Activated CD8-positive, alpha-beta memory T cell treated with anti-CD3 and anti-CD28 coated beads for 4 hours (primary cell): ENCODE results near the gene VENTX.
"Not testable (repeated sequence)": the region's sequence is repeated elsewhere in the genome, so short reads cannot be mapped to it uniquely, and the experiment has no call there.

Source experiments
- DNase-seq, 2 donors: peaks; one replicate each; pipeline ENCODE4 v3.0.0-alpha.2; 2020; ENCODE audit warnings: low read depth in 2 of 2

VENTX gene

GRCh38 chr10:133214468-133215410 lies 22.9 kb upstream of the VENTX start:
- DNase-seq: no peak

- DNase-seq: no peak
These were observed 22.1 kb upstream of the VENTX start for GRCh38 chr10:133215586-133215985.

GRCh38 chr10:133216776-133217175 lies 20.9 kb upstream of the VENTX start:
- no peak for DNase-seq

GRCh38 chr10:133217800-133218589 lies 19.7 kb upstream of the VENTX start:
- DNase-seq: no peak

- no peak for DNase-seq
These were observed 18.8 kb upstream of the VENTX start for GRCh38 chr10:133218891-133219290.

GRCh38 chr10:133219782-133220181 lies 17.9 kb upstream of the VENTX start:
- no peak for DNase-seq

- no peak for DNase-seq
These were observed 16.3 kb upstream of the VENTX start for GRCh38 chr10:133221331-133221730.

- not testable (repeated sequence) for DNase-seq
These were observed 15.9 kb upstream of the VENTX start for GRCh38 chr10:133221756-133222155.

- DNase-seq: no peak
These were observed 13.6 kb upstream of the VENTX start for GRCh38 chr10:133224076-133224475.

- DNase-seq: no peak
These were observed 12.8 kb upstream of the VENTX start for GRCh38 chr10:133224756-133225372.

- no peak for DNase-seq
These were observed 11.9 kb upstream of the VENTX start for GRCh38 chr10:133225707-133226191.

- no peak for DNase-seq
These were observed 11.3 kb upstream of the VENTX start for GRCh38 chr10:133226251-133226808.

- no peak for DNase-seq
These were observed 10.4 kb upstream of the VENTX start for GRCh38 chr10:133227256-133227655.

GRCh38 chr10:133229265-133230043 lies 8.2 kb upstream of the VENTX start:
- no peak for DNase-seq

- DNase-seq: no peak
These were observed 7.7 kb upstream of the VENTX start, which contains the start of gene UTF1 for GRCh38 chr10:133230044-133230361. Gene UTF1 (plus strand): TSS chr10:133230217. CDS start chr10:133230289, 72 bp downstream.

GRCh38 chr10:133230387-133231195 lies 7.1 kb upstream of the VENTX start:
- DNase-seq: no peak

GRCh38 chr10:133231244-133231945 lies 6.3 kb upstream of the VENTX start:
- DNase-seq: no peak

GRCh38 chr10:133231946-133232574 lies 5.6 kb upstream of the VENTX start:
- no peak for DNase-seq

GRCh38 chr10:133234796-133235195 lies 2.9 kb upstream of the VENTX start:
- DNase-seq: not testable (repeated sequence)
